ENCODE results near the gene LARGE1.

The LARGE1 gene

GRCh38 chr22:33563220-33563964 lies 356.9 kb downstream of the LARGE1 start:
- DNase-seq (ENCODE audit: low read depth in 2 of 2), result no peak

- DNase-seq (ENCODE audit: low read depth in 2 of 2), result no peak
Measured at GRCh38 chr22:33562501-33562900, 357.8 kb downstream of the LARGE1 start.

- no peak for DNase-seq (ENCODE audit: low read depth in 2 of 2)
Measured at GRCh38 chr22:33561149-33561807, 359.0 kb downstream of the LARGE1 start.

GRCh38 chr22:33557836-33558235 lies 362.4 kb downstream of the LARGE1 start:
- DNase-seq (ENCODE audit: low read depth in 2 of 2), result no peak

GRCh38 chr22:33555814-33556522 lies 364.3 kb downstream of the LARGE1 start:
- no peak for DNase-seq (ENCODE audit: low read depth in 2 of 2)

- DNase-seq (ENCODE audit: low read depth in 2 of 2), result no peak
Measured at GRCh38 chr22:33553493-33553892, 366.8 kb downstream of the LARGE1 start.

- no peak for DNase-seq (ENCODE audit: low read depth in 2 of 2)
Measured at GRCh38 chr22:33544707-33545106, 375.6 kb downstream of the LARGE1 start.

GRCh38 chr22:33542722-33543121 lies 377.6 kb downstream of the LARGE1 start:
- no peak for DNase-seq (ENCODE audit: low read depth in 2 of 2)

GRCh38 chr22:33542153-33542552 lies 378.1 kb downstream of the LARGE1 start:
- DNase-seq (ENCODE audit: low read depth in 2 of 2), result no peak

- DNase-seq (ENCODE audit: low read depth in 2 of 2), result no peak
Measured at GRCh38 chr22:33539902-33540751, 380.1 kb downstream of the LARGE1 start.

- no peak for DNase-seq (ENCODE audit: low read depth in 2 of 2)
Measured at GRCh38 chr22:33539202-33539901, 380.9 kb downstream of the LARGE1 start.

GRCh38 chr22:33538277-33538885 lies 381.9 kb downstream of the LARGE1 start:
- DNase-seq (ENCODE audit: low read depth in 2 of 2), result no peak

- no peak for DNase-seq (ENCODE audit: low read depth in 2 of 2)
Measured at GRCh38 chr22:33537059-33537458, 383.2 kb downstream of the LARGE1 start.

- no peak for DNase-seq (ENCODE audit: low read depth in 2 of 2)
Measured at GRCh38 chr22:33535937-33536875, 384.1 kb downstream of the LARGE1 start.

- no peak for DNase-seq (ENCODE audit: low read depth in 2 of 2)
Measured at GRCh38 chr22:33529424-33530113, 390.7 kb downstream of the LARGE1 start.

GRCh38 chr22:33528183-33528582 lies 392.1 kb downstream of the LARGE1 start:
- no peak for DNase-seq (ENCODE audit: low read depth in 2 of 2)

- DNase-seq (ENCODE audit: low read depth in 2 of 2), result no peak
Measured at GRCh38 chr22:33526434-33527107, 393.7 kb downstream of the LARGE1 start.

- no peak for DNase-seq (ENCODE audit: low read depth in 2 of 2)
Measured at GRCh38 chr22:33524511-33525260, 395.6 kb downstream of the LARGE1 start.

Data from stimulated activated CD4-positive, alpha-beta T cell treated with anti-CD3 and anti-CD28 coated beads, Interleukin-1b, Interleukin-23, amount 100 ng/mL, for 1 hour (primary cell).